GM21619 (cell line): Measurements from ENCODE around the gene NUDC.
"Not testable (repeated sequence)": the region's sequence is repeated elsewhere in the genome, so short reads cannot be mapped to it uniquely, and the experiment has no call there.

Source experiments
- ATAC-seq: cut with Tn5 transposase; IDR thresholded peaks from one replicate; pipeline ENCODE4 v1.9.1; 2021; ENCODE audit not compliant: unreplicated experiment

NUDC gene

GRCh38 chr1:26986658-26987057 lies 65.1 kb downstream of the NUDC start:
- ATAC-seq: no peak

GRCh38 chr1:26989403-26990109 lies 68.0 kb downstream of the NUDC start:
- not testable (repeated sequence) for ATAC-seq

- no peak for ATAC-seq
Observed at GRCh38 chr1:26991310-26992116, 70.0 kb downstream of the NUDC start.

GRCh38 chr1:26993237-26994019 lies 71.9 kb downstream of the NUDC start, which contains the start of gene TRNP1:
TSS of gene TRNP1 (plus strand) at chr1:26993692. CDS start at chr1:26993787, 95 bp downstream.
- ATAC-seq: peak; percentile 44

GRCh38 chr1:26994020-26994786 lies 72.7 kb downstream of the NUDC start:
- ATAC-seq: peak; percentile 13

GRCh38 chr1:26994787-26995517 lies 73.4 kb downstream of the NUDC start:
- no peak for ATAC-seq

- no peak for ATAC-seq
Observed at GRCh38 chr1:26996024-26996423, 74.5 kb downstream of the NUDC start.
